Cortex of kidney (tissue), 1 donor: ENCODE data around the gene KIAA0753.
"Not testable (repeated sequence)": the region's sequence is repeated elsewhere in the genome, so short reads cannot be mapped to it uniquely, and the experiment has no call there.

Source experiments
- DNase-seq: peaks from one replicate; lab custom pipeline; 2025; lab: John Stamatoyannopoulos, UW

The KIAA0753 gene

DNA sequence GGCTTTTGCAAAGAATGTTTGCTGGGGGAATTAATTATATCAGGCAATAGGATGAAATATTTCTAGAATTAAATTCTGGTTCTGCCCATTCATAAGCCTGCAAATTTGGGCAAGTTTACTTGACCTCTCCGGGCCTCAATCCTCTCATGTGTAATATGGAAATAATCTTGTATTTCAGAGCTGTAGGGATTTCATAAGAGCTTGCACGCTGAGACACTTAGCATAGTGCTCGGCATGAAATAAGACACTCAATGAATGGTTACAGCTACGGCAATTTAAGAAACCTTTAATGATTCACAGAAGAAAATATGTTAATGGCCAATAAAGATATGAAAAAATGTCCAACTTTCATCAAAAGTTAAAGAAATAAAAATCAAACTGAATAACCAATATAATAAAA is 43.6 kb downstream of the KIAA0753 start:
- DNase-seq = no peak

DNA sequence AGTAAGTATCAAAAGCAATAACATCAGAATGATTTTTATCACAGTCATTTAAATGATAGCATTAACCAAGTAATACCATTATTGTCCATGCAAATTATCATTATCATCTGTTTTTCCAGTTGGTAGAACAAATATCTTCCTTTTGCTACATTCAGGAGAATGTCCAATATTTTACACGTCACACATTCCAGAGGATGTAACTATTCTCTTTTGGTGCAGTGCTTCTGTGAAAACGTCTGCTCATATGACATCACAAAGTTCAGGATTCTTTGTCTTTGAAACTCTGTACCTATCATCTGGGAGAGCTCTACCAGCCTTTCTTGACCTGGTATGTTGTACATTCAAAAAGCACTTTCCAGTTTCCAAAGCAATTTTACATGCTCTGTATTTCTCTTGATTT is 44.0 kb downstream of the KIAA0753 start:
- no peak for DNase-seq

DNA sequence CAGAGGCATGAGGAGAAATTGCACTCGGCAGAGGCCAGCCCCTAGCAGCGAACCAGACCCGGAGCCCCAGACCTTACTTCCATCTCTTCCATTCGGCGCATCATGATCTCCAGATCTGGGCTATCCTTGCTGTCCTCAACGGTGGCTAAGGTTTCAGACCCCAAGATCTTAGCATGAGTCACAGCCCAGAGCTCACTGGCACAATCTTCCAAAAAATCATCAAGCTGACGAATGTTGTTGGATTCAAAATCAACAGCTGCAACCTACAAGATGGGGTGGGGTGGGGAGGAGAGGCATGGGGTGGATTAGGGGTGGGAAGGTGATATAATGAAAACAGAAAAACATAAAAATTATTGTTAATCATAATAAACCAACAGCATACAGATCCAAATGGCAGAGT is 44.4 kb downstream of the KIAA0753 start:
- DNase-seq = no peak

DNA sequence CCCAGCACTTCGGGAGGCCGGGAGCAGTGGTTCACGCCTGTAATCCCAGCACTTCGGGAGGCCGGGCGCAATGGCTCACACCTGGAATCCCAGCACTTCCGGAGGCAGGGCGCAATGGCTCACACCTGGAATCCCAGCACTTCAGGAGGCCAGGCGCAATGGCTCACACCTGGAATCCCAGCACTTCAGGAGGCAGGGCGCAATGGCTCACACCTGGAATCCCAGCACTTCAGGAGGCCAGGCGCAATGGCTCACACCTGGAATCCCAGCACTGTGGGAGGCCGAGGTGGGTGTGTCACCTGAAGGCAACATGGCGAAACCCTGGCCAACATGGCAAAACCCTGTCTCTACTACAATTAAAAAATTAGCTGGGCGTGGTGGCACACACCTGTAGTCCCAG is 47.1 kb downstream of the KIAA0753 start:
- DNase-seq = not testable (repeated sequence)

DNA sequence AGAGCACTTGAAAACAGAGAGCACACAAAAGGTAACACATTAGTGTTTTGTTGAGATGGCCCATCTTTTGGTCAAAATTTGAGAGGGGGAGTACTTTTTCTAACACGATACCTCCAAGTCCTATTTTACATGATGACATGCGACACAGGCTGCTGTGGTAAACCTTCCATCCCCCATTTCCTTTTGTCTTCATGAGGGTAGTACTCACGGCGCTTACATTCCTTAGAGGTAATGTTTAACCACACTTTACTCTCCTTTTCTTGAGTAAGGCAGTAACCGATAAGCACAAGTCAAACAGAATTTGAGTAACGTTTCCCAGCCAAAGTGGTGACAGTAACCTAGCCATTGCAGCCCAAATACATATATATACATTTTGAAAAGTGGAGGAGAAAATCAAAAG is 48.3 kb downstream of the KIAA0753 start:
- no peak for DNase-seq

DNA sequence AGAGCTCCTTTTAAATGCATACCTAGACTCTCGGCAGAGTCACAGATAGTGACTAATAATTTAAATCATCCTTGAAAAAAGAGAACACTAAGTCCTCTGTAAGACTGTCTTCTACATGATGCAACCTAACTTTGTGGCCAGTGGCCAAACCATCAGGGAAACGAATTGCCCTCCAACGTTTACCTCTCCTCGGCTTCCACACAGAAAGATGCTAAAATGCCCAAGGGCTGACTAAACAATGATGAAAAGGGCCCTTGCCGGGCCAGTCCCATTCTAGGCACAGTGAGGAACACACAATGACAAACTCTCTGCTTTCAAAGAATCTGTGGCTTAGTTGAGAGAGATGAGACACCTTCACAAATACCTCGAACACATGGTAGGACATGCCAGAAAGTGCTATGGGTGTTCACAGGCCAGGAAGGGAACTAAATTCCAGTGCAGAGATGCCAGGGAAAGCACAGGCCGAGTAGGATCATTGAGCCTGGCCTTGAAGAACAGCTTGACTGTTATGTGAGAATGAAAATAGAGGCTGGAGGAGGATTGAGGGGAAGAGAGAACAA is 48.8 kb downstream of the KIAA0753 start:
- DNase-seq = no peak

DNA sequence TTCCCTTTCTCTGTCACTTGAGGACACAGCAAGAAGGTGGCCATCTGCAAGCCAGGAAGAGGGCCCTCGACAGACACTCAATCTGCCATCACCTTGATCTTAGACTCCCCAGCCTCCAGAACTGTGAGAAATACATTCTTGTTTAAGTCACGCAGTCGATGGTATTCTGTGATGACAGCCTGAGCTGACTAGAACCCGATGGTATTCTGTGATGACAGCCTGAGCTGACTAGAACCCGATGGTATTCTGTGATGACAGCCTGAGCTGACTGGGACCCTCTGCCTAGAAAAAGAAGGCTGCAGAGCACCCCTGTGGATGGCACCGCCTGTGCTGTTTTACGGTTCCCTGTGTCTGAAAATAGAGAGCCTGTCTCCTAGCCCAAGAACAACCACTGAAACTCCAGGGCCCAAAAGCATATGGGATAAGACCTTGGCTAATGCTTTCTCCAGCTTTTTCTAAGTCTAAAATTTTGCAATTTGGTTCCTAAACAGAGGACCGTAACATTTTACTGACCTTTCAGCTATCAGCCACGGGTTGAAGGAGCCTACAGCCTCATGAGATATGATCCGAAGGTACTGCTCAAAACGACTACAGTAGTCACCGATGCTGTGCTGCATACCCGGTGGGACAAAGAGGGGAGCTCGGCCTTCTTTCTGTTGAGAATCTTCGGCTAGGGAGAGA is 51.1 kb downstream of the KIAA0753 start:
- DNase-seq = no peak

DNA sequence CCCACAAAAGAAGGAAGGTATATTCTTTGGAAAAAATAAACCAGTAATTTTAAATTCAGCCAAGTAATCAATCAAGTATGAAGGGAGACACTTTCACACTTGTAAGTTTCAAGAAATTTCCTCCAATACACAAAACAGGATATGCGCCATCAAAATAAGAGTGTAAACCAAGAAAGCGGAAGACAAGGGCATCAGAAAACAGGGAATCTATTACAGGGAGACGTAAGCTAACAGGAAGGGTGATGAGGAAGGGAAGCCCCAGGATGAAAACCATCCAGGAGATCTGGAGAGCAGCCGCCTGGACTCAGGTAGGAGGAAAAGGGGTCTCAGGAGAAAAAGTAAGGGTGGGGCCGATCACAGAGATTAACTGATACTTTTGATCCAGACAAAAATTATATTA is 52.3 kb downstream of the KIAA0753 start:
- no peak for DNase-seq

DNA sequence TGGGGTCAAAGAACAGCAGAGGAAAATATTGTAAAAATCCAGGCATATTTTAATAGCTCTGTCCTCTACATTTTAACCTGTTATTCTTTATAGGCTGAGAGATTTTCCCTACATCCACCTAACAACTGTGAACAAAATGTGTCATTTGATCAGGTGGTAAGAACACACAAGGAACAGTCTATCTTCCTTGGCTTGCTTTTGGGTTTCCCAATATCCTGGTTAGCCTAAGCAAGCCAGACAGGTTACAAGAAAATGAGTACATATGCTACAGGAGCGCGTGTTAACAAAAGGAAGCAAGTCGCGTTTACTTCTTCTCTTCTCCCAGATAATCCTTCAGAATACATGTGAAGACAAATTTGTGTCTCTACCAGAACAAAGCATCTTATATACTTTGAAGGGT is 53.2 kb downstream of the KIAA0753 start:
- no peak for DNase-seq

DNA sequence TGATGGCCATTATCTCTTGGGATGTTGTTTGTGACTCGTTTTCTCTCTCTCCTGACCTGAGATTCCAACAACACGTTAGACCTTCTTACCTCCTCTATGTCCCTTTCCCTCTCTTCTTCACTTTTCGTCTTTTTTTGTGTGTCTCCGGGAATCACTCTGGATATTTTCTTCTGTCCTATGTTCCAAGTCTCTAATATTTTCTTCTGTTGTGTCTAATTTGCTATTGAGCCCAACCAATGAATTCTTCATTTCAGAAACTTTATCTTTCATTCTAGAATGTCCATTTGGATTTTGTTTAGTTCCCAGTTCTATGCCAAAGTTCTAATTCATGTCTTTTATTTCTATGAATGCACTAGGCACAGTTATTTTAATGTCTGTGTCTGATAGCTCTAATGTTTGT is 57.1 kb downstream of the KIAA0753 start:
- DNase-seq = no peak

DNA sequence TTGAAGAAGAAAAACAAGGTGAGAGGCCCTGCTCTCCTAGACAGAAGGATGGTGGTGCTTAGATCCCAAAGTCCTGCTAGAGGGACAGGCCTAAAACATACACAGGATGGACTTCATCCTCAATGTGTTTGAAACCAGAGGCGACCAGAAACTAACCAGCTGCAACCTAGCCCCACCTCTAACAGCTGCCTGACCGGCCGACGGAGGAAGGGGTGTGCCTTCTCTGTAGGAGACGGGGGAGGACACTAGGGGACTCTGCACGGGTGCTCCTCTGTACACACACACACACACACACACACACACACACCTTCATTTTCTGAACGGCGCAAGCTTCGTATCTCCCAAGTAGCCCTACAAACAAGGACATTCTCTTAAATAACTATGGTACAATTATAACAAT is 59.9 kb downstream of the KIAA0753 start:
- DNase-seq = no peak

DNA sequence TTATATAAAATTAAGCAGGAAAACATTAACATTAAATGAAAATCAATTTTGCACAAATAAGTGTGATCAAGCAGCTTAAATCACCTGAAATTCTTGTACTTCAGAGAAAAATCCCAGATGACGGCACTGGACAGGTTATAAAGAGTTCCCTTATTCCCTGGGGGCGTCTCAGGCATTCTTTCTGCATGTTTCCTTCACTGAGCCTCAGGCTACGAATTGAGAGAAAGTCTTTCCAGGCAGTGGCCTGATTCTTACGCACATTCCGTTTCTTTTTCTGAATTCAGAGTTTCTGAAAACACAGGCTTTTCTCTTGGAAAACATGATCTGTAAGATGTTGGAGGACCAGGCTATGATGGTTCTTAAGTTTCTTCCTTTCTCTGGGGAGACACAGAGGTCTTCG is 62.0 kb downstream of the KIAA0753 start:
- DNase-seq = no peak

DNA sequence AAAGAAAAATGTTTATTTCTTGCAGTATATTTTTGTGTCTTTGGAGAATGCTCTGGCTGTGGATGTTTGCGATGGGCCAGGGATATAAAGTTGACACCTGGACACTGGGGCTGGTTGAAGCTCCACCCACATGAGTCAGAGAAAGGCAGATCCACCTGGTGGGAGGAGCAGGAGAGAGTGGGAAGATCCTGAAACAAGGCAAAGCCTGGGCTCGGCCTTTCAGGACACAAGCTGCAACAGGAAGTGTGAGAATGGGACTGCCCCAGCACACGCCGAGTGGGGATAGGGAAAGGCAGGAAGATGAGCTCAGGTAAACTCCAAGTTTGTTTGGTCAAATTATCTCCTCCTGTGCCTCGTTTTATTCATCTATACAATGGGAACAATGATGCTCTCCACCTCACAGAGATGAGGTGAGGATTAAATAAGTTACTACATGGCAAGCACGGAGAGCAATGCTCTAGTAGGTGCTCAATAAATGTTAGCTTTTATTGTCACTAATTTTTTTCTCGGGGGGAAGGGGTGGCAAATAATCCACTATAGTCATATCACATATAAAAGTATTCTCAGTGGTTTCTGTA is 62.7 kb downstream of the KIAA0753 start:
- DNase-seq = no peak

DNA sequence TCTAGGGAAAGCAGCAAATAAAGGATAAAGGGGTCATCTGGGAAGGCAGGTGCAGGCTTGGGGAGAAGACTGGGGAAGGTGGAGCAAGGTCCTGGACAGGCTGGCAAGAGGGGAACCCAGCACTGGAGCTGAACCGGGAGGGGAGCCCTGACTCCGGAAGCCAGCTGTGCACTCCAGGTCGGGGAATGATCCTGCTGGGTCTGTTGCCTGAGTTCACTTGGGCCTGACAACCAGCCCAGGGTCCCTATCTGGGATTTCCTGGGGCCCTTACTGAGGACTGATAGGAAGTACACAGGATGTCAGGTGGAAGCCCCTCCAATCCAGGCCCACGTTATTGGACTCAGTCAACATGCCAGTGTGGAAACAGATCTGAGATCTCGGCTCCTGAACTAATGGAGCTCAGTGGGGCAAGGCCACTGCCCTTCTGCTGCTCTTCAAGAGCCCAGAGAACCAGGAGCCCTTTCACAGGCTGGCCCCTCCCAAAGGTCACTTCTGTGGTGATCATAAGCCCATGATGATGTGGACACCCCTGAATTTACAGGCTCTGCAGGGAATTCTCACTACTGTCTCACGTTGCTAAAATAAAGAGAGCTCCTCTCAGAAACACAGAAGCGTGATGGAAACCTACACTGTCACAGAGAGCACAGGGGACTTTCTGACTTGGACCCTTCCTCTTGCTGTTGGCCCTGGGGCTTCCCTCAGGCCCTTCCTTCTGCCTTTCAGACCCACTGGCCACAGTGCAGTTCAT is 64.3 kb downstream of the KIAA0753 start:
- no peak for DNase-seq

DNA sequence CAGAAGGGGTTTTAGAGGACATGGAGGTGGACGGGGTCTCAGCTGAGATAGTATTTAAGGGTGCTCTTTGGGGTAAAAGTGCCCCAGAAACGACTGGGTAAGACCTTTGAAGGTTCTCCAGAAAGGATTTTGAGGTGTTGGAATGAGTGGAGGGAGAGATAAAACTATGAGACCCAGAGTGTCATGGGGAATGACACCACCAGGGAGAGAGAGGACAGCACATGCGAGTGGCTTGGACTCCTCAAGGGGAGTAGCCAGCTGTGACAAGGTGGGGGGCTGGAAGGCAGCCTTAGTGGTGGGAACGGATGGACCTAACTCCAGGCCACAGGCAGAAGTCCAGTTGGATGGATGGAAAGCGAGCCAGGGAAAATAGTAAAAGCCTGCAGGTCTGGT is 64.9 kb downstream of the KIAA0753 start:
- DNase-seq = no peak

DNA sequence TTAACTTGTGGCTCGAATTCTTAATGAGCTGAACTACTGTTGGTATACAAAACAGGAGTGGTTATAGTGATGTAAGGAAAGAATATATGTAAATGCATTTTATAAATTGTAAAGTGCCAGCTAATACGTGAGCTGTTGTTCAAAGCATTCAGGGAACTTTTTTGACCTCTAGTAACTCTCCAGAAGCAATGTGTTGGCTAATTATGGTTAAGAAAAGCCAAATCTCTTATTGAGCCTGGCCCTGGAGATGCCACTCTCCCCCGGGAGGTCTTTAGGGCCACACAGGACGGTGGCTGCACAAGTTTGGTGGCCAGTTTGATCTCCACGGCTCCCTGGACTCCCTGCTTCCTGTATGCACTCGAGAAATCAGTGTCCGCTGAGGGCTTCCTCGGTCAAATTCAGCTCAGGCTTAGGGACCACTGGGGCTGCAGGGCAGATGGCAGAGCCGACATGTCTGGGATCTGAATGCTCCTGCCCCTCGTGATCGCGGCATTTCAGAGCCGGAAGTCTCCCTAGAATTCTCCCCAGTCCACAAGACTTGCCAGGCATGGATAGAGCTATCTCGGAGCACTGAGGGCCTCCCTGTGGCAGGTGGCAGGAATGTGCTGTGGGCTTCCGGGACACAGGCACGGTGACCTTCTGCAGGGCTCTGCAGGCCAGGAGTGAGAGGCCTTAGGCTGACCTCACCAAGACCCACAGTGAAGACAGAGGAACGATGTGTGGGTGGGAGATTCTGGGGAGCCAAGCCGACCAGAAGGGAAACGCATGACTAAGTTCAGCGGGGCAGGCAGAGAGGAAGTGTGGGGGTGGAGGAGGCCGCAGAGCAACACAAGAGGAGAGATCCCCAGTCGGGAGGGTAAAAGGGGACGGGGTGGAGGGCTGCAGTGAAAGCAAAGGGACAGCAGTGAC is 65.6 kb downstream of the KIAA0753 start:
- no peak for DNase-seq

DNA sequence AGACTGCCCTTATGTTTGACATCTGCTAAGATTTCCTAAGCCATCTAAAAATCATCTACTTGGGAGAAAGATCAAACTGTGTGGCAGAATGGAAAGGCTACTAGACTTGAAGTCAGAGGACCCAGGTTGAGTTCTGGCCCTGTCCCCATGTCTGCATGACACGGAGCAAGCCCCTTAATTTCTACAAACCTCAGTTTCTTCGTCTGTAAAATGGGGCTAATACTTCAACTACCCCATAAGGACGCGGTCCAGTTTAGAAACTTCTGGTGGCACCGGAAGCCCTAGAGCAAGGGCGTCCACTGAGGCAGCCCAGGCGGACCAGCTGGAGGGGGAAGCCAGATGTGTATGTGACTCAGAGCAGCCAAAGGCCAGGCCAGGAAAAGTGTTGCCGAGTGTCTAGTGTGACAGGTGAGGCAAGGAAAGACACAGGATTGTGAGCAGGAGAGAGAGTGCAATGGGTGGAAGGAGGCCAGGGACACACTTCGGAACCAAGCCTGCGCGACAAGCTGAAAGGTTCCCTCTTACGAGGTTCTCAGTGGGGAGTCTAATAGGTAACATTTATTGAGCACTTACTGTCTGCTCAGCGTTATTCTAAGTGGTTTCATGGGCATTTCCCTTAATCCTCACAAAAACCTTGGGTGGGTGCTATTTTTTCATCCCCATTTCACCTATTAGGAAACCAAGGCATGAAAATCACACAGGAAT is 66.4 kb downstream of the KIAA0753 start:
- no peak for DNase-seq

DNA sequence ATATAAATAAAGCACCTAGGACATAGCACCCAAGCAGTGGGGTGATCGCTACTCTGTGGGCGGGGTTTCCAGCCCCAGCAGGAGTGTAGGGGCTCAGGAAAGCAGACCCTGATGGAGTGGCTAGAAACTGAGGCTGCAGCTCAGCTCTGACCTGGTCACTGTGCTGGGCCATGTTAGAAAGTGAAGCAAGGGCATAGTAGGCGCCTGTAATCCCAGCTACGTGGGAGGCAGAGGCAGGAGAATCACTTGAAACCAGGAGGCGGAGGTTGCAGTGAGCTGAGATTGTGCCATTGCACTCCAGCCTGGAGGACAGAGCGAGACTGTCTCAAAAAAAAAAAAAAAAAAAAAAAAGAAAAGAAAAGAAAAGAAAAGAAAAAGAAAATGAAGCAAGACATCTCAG is 67.0 kb downstream of the KIAA0753 start:
- DNase-seq = not testable (repeated sequence)

DNA sequence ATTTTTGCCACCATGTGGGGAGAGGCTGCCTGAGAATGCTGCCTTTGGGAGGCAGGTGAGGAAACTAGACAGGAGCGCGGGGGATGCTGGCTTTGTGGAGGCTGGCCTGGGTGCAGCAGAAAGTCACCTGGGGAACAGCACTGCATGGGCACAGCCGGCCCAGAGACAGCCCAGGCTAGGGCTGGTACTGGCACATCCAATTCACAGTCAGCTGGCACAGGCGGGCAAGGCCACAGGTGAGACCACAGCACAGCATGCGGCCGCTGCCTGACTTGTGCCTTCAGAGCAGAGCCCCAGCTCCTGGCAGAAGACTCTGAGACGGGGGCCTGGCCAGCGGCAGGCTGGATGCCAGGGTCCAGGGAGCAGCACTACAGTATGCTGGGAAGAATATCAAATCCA is 67.5 kb downstream of the KIAA0753 start:
- no peak for DNase-seq

DNA sequence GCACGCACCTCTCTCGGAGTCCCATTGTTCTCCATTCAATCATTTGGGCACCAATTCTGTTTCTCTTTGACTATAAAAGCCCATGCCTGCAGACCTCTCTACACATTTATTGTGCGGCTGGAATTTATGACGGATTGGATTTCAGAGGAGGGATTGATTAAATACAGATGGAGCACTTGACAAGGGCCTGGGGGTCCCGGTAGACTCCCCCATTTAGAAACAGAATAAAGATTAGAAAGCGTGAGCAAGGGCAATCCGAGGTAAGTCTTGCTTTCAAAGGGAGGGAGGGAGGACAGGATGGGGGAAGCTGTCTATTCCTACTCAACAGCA is 69.1 kb downstream of the KIAA0753 start:
- no peak for DNase-seq

DNA sequence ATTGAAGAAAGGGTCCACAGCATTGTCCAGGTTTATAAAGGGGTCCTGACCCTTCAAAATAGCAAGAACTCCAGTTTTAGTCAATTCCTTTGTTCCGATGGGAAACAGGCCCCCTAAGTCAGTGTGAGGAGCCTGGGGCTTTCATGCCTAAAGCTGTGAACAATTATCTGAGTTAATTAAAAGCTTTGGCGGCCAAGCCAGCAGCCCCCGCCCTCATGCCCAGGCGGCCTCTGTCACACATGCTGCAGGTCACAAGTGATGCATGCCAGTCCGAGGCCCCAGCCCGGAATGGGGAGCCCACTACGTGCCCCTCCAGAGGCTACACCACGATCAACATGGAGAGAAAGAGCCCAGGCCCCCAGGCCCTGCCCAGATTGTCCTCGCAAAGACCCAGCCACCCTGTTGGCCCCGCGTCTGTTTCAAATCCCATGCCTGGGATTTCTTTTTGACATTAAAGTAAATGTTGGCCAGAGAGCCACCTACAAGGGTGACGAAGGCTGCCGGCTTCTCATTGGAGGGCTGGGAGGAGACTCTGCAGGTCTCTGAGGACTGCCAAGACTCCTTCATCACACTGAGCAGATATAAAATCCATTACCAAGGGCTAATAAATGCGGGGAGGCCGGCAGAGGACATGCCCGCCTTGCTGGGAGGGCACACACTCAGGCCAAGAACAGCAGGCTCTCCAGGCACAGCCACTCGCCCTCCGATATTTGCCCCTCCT is 69.6 kb downstream of the KIAA0753 start:
- DNase-seq = no peak
